NCI-H1930 (cell line): ENCODE data around the gene MBD2.
A peak's percentile ranks its signal among the peaks of the same experiment; 100 is the strongest.
"Not testable (repeated sequence)": the region's sequence is repeated elsewhere in the genome, so short reads cannot be mapped to it uniquely, and the experiment has no call there.

Experiments used
- DNase-seq, 2 experiments: peaks; one replicate each; lab custom pipeline; 2025; lab: John Stamatoyannopoulos, UW

The MBD2 gene, protein sequence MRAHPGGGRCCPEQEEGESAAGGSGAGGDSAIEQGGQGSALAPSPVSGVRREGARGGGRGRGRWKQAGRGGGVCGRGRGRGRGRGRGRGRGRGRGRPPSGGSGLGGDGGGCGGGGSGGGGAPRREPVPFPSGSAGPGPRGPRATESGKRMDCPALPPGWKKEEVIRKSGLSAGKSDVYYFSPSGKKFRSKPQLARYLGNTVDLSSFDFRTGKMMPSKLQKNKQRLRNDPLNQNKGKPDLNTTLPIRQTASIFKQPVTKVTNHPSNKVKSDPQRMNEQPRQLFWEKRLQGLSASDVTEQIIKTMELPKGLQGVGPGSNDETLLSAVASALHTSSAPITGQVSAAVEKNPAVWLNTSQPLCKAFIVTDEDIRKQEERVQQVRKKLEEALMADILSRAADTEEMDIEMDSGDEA

GRCh38 chr18:54224379-54225014, at the start of gene MBD2:
Gene MBD2 (minus strand): TSS chr18:54224669. CDS start chr18:54224559, 110 bp downstream.
- peak; percentile 97 to 99 for DNase-seq

- peak in 1 of 2 experiments; percentile 49 for DNase-seq
These were observed 45.7 kb upstream of the MBD2 start for GRCh38 chr18:54269893-54270844.

DNA sequence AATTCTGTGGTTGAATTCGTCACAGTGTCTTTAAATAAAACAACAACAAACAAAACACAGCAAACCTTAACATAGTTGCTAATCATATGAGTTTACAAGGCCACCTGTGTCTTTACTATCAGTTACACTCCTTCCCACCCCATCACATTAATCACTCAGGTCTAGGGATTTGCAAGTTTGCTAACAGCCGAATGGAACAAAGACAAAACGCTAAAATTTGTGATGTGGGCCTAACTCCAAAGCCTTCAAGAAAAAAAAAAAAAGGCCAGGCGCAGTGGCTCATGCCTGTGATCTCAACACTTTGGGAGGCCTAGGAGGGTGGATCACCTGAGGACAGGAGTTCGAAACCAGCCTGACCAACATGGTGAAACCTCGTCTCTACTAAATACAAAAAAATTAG, 44.3 kb upstream of the MBD2 start:
- DNase-seq: no peak

- DNase-seq: no peak
These were observed 43.2 kb upstream of the MBD2 start for GRCh38 chr18:54267701-54268100.

GRCh38 chr18:54263904-54264336, 39.5 kb upstream of the MBD2 start:
- DNase-seq: no peak

DNA sequence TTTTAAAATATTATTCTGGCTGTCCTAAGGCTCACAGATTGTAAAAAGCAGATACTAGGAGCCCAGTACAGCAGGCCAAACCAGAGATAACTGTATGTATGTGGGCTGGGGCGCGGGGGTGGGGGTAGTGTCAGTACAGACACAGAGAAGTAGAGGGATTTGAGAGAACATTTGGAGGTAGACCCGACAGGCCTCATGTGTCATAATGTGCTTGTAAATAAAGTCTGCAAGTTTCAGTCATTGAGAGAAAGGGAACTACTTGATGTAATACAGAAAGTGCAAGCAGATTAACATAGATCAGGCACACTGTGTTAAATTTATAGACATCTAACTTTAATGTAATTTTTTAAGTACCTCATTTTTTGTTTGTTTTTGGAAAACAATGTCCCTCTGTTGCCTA, 37.4 kb upstream of the MBD2 start:
- no peak for DNase-seq

DNA sequence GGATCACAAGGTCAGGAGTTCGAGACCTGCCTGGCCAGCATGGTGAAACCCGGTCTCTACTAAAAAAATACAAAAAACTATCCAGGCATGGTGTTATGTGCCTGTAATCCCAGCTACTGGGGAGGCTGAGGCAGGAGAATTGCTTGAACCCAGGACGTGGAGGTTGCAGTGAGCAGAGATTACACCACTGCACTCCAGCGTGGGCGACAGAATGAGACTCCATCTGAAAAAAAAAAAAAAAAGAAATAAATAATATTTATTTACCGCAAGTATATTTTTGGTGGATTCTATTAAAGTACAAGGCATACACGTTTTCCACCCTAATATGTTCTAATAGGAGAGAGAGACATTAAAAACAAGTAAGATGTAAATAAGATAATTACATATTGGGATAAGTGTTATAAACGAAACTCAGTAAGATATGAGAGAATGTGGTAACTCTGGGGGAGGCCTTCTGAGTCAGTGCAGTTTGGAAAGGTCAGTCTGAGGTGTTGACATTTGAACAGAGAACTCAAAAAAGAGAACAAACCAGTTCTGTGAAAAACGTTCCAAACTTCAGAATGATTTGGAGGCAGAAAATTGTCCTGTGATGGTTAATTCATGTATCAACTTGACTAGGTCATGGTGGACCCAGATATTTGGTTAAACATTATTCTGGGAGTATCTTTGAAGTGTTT, 36.1 kb upstream of the MBD2 start:
- DNase-seq: no peak

GRCh38 chr18:54257818-54258217, 33.3 kb upstream of the MBD2 start:
- not testable (repeated sequence) for DNase-seq

- no peak for DNase-seq
These were observed 32.5 kb upstream of the MBD2 start for GRCh38 chr18:54257015-54257414.

- DNase-seq: no peak
These were observed 30.7 kb upstream of the MBD2 start for GRCh38 chr18:54255141-54255540.

DNA sequence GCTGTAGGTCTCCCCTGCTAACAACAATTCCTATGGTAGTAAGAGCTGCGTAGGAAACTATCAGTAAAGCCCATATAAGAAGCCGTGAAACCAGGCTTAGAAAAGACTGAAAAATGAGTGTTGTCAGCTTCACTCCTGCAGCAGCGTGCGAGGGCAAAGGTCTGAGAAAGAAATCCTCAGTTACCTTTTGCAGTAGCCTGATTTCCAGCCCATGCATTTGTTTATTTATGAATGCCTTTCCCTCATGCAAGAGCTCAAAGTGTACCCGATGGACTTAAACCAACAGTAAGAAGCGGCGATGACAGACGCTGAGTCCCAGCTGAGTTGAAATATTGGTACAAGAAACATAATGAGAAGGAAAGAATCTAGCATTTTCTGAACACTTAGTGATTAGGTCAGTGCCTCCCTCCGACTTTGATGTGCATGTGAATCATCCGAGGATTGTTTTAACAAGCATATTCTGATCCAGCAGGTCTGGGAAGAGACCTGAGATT, 29.8 kb upstream of the MBD2 start:
- no peak for DNase-seq

DNA sequence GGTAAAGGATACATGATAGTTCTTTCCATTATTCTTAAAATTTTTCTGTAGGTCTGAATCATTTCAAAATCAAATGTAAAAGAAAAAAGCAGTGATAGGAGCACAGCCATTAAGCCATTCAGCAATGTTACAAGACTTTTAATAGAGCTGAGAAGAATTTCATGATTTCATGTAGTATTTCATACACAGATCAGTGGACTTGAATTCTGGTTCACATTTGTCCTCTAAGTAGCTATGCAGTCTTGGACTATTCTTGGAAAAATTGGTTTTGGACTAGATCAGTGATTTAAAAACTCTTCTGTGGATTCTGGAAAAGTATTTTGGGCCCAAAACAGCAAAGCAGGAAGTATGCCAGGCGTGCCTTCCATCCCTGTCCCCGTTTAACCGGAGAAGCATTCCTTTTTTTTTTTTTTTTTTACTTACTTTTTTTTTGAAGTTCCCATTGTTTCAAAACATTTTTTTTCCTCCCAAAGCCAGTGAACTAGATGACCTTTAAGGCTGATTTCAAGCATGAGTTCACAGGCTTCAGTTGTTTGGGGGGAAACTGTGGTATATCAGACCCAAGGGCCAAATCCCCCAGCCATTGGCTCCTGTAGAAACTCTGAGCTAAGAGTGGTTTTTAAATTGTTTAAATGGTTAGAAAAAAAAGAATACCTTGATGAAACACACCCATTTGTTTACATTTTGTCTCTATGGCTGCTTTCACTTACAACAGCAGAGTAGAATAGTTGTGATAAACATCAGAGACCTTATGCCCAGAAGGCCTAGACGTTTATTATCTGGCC, 27.3 kb upstream of the MBD2 start:
- no peak for DNase-seq

- DNase-seq: no peak
These were observed 26.4 kb upstream of the MBD2 start for GRCh38 chr18:54250846-54251261.

DNA sequence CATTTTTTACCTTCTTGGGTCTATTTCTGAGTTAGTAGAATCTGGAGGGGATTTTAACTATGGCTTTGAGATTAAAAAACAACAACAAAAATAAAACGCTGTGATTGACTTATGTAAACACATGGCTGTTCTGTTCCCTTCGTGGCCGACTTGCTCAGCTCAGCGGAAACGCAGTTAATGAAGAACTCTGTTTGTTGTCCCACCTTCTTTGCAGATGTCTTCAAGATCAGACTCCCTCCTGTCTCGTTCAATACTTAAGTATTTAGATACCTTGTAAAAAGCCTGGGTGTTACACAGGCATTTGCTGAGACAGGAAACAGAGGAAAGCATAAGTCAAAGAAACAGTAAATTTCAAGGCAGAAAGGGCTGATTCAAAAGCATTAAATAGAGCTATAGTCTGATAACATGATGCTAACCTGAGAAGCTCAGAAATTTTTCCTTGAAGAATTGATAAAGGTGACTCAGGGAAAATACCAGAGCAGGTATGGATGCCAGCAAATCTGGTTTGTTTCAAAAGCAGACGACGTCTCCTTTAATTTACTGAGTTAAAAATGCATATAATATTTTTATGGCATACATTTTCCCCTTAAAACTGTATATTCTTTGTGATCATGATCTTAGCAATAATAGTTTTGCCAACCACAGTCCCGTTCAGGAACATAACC, 23.2 kb upstream of the MBD2 start:
- DNase-seq: no peak

- no peak for DNase-seq
These were observed 17.9 kb upstream of the MBD2 start for GRCh38 chr18:54242327-54242726.

GRCh38 chr18:54241483-54241882, 17.0 kb upstream of the MBD2 start:
- no peak for DNase-seq

- DNase-seq: no peak
These were observed 16.2 kb upstream of the MBD2 start for GRCh38 chr18:54240629-54241107.

- no peak for DNase-seq
These were observed 15.1 kb upstream of the MBD2 start for GRCh38 chr18:54239601-54240000.

GRCh38 chr18:54239091-54239490, 14.6 kb upstream of the MBD2 start:
- no peak for DNase-seq
